Measurements from ENCODE around the gene CCDC102B.

Gene CCDC102B

GRCh38 chr18:69097349-69097748 is 299.5 kb downstream of the CCDC102B start:
- no peak for DNase-seq

GRCh38 chr18:69102959-69103358 is 305.1 kb downstream of the CCDC102B start:
- DNase-seq, result no peak
